Ovary (tissue), 3 donors: ENCODE measurements around the gene MED15.

Experiments
- EP300 ChIP-seq: sonication (generic); formaldehyde crosslinking; IDR thresholded peaks from one replicate; pipeline ENCODE4 v1.6.1; 2017; ENCODE audit warnings: antibody characterized with exemption
- TF ChIP-seq, protein P1 (sequence below), 3 donors: fragments of 450-650 bp in 2 of 3; fragments of 200-600 bp in 1 of 3; IDR thresholded peaks; one replicate each; pipeline versions ENCODE4 v1.5.1 to v1.8.0; 2016 to 2022; ENCODE audit warnings: antibody characterized with exemption in 3 of 3, mild to moderate bottlenecking in 1 of 3
- donor health status: DM: no; HTN: no; CAD: no.

DNA sequence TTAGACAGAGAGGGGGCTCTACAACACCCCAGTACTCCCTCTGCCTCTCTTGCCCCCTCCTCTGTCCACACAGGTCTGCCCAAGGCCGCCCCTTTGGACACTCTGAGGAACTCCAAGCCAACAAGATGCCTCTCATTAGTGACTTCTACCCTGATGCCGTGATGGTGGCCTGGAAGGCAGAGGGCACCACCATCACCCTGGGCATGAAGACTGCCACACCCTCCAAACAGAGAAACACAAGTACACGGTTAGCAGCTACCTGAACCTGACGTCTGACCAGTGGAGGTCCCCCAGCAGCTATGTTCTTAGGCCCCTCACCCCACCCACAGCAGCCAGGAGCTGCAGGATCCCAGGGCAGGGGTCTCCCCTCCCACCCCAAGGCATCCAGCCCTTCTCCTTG is 125.1 kb downstream of the MED15 start:
- TF ChIP-seq EP300, result no peak
- TF ChIP-seq, protein P1, sequence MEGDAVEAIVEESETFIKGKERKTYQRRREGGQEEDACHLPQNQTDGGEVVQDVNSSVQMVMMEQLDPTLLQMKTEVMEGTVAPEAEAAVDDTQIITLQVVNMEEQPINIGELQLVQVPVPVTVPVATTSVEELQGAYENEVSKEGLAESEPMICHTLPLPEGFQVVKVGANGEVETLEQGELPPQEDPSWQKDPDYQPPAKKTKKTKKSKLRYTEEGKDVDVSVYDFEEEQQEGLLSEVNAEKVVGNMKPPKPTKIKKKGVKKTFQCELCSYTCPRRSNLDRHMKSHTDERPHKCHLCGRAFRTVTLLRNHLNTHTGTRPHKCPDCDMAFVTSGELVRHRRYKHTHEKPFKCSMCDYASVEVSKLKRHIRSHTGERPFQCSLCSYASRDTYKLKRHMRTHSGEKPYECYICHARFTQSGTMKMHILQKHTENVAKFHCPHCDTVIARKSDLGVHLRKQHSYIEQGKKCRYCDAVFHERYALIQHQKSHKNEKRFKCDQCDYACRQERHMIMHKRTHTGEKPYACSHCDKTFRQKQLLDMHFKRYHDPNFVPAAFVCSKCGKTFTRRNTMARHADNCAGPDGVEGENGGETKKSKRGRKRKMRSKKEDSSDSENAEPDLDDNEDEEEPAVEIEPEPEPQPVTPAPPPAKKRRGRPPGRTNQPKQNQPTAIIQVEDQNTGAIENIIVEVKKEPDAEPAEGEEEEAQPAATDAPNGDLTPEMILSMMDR (IDR thresholded peaks at IDR 0.05), result no peak
